ENCODE measurements around the gene EYS. TPM values are rescaled to one million over a fixed set of nuclear protein-coding genes. Genes with fewer than 3 reads are reported as not detected.

EYS gene
- total RNA-seq, 1 donor from 2014 or later: not detected

DNA sequence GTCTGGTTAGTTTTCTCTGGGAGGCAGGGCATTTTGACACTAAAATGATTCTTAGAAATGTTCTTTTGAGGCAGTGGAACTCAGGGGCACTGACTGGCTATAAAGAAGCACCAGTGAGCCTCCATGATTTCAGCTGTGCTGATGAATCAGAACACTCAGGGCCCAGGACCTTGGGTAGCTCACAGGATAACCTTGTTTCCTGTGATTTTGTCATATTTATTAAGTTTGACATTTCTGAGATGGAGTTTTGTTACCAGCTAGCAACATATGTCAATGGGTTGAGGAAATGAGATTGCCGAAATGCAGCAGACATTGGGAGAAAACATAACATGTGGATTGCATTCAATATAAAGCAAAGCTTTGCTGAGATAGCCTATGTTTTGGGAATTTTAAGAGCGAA lies 802.4 kb downstream of the EYS start:
- H3K4me1 ChIP-seq: no peaks in the 10 kb centered on the region
- no peaks in the 10 kb centered on the region for H3K36me3 ChIP-seq
- H3K4me3 ChIP-seq: no peak overlapping the region
- H3K27ac ChIP-seq: no peak overlapping the region
- no peak for DNase-seq (ENCODE audit: low spot score in 2 of 2)
- no peaks in the 10 kb centered on the region for H3K27me3 ChIP-seq
- intact Hi-C loops (cut with DNase I): no loop called here
- TF ChIP-seq, protein P1, sequence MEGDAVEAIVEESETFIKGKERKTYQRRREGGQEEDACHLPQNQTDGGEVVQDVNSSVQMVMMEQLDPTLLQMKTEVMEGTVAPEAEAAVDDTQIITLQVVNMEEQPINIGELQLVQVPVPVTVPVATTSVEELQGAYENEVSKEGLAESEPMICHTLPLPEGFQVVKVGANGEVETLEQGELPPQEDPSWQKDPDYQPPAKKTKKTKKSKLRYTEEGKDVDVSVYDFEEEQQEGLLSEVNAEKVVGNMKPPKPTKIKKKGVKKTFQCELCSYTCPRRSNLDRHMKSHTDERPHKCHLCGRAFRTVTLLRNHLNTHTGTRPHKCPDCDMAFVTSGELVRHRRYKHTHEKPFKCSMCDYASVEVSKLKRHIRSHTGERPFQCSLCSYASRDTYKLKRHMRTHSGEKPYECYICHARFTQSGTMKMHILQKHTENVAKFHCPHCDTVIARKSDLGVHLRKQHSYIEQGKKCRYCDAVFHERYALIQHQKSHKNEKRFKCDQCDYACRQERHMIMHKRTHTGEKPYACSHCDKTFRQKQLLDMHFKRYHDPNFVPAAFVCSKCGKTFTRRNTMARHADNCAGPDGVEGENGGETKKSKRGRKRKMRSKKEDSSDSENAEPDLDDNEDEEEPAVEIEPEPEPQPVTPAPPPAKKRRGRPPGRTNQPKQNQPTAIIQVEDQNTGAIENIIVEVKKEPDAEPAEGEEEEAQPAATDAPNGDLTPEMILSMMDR (IDR thresholded peaks at IDR 0.05): no peak
- no peaks in the 10 kb centered on the region for H3K9me3 ChIP-seq

DNA sequence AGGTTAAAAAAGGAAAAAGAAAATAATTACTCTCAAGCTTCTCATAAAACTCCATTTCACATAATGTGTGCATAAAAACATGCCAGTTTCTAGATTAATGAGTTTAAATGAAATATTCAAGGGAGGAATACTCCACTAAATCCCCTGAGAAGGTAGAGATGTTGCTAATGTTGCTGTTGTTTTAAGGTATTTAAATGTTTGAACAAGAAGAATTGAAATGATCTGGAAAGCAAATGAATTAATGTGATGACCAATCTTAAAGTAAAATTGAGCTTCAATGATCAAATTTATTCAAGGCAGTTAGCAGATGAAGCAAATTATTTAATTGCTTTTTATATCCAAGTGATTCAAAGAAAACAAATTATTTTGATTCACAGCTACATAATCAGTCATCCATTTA lies 804.4 kb downstream of the EYS start:
- intact Hi-C loops (cut with DNase I): no loop called here
- no peaks in the 10 kb centered on the region for H3K9me3 ChIP-seq
- no peaks in the 10 kb centered on the region for H3K27me3 ChIP-seq
- no peaks in the 10 kb centered on the region for H3K36me3 ChIP-seq
- no peaks in the 10 kb centered on the region for H3K4me1 ChIP-seq
- TF ChIP-seq, protein P1 (IDR thresholded peaks at IDR 0.05): no peak
- no peak for DNase-seq (ENCODE audit: low spot score in 2 of 2)
- H3K4me3 ChIP-seq: no peak overlapping the region
- no peak overlapping the region for H3K27ac ChIP-seq

DNA sequence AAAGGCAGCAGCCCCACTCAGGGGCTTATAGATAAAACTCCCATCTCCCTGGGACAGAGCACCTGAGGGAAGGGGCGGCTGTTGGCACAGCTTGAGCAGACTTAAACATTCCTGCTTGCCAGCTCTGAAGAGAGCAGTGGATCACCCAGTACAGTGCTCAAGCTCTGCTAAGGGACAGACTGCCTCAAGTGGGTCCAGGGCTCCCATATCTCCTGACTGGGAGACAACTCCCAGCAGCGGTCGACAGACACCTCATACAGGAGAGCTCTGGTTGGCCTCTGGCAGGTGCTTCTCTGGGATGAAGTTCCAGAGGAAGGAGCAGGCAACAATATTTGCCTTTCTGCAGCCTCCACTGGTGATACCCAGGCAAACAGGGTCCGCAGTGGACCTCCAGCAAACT lies 810.1 kb downstream of the EYS start:
- Histone ChIP-seq H3K4me1 (no peaks in the 10 kb centered on the region), H3K27ac (no peak overlapping the region), H3K4me3 (no peak overlapping the region), H3K36me3 (no peaks in the 10 kb centered on the region), H3K9me3 (no peaks in the 10 kb centered on the region), H3K27me3 (no peaks in the 10 kb centered on the region)
- intact Hi-C loops (cut with DNase I): no loop called here
- no peak for DNase-seq (ENCODE audit: low spot score in 2 of 2)
- TF ChIP-seq, protein P1 (IDR thresholded peaks at IDR 0.05): no peak

DNA sequence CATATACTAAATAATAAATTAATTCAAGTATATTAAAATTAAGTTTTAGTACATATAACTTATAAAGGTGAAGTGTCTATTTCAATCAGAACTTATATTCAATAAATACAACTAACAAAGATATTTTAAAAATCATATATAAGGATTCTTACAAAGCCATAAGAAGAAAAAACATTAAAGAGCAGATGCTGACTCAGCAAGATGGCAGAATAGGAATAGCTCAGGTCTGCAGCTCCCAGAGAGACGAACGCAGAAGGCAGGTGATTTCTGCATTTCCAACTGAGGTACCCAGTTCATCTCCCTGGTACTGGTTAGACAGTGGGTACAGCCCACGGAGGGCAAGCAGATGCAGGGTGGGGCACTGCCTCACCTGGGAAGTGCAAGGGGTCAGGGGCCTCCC lies 811.1 kb downstream of the EYS start:
- no peak for DNase-seq (ENCODE audit: low spot score in 2 of 2)

DNA sequence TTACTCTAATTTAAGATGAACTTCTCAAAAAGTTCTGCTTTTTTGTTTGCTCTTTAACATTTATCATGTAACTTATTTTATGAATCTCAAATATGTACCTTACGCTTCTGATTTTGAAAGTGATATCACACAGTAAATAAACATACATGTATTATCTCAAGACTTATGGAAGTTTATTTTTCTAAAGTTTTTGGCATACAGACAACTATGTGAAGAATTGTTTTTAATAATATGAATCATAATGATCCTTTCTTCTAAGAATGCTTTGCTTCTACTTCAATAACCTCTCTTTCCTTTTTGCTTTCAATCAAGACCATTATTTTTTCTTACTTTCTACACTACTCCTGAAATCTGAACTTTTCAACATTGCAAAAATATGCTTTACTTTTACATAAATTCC lies 816.4 kb downstream of the EYS start:
- H3K9me3 ChIP-seq: no peaks in the 10 kb centered on the region
- no peaks in the 10 kb centered on the region for H3K4me1 ChIP-seq
- no peak overlapping the region for H3K4me3 ChIP-seq
- H3K27ac ChIP-seq: no peak overlapping the region
- intact Hi-C loops (cut with DNase I): no loop called here
- H3K36me3 ChIP-seq: no peaks in the 10 kb centered on the region
- no peaks in the 10 kb centered on the region for H3K27me3 ChIP-seq
- no peak for DNase-seq (ENCODE audit: low spot score in 2 of 2)
- TF ChIP-seq, protein P1 (IDR thresholded peaks at IDR 0.05): no peak

More for the DNA sequence above, 811.1 kb downstream of the EYS start:
- H3K4me1 ChIP-seq: no peaks in the 10 kb centered on the region
- no peaks in the 10 kb centered on the region for H3K27me3 ChIP-seq
- H3K36me3 ChIP-seq: no peaks in the 10 kb centered on the region
- H3K4me3 ChIP-seq: no peak overlapping the region
- no peak overlapping the region for H3K27ac ChIP-seq
- TF ChIP-seq, protein P1 (IDR thresholded peaks at IDR 0.05): no peak
- H3K9me3 ChIP-seq: no peaks in the 10 kb centered on the region
- intact Hi-C loops (cut with DNase I): no loop called here

DNA sequence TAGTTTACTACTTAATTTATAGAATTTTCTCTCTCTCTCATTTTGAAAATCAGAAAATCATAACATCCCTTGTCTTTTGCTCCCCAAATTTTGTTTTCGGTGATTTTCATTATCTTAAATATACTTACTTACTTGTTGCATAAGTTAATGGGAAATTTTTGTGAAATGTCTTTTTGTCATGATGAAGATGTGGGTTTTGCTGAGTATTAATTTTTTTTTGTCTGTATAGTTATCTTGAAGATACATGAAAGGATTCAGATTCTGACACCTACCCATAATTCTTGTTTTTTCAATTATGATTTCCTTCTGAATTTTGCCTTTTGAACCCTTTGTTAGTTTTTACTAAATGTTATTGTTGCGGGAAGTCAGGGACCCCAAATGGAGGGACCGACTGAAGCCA lies 817.9 kb downstream of the EYS start:
- no peaks in the 10 kb centered on the region for H3K9me3 ChIP-seq
- no peak for DNase-seq (ENCODE audit: low spot score in 2 of 2)
- intact Hi-C loops (cut with DNase I): no loop called here
- H3K36me3 ChIP-seq: no peaks in the 10 kb centered on the region
- no peaks in the 10 kb centered on the region for H3K4me1 ChIP-seq
- H3K4me3 ChIP-seq: no peak overlapping the region
- H3K27ac ChIP-seq: no peak overlapping the region
- TF ChIP-seq, protein P1 (IDR thresholded peaks at IDR 0.05): no peak
- no peaks in the 10 kb centered on the region for H3K27me3 ChIP-seq

All from ascending aorta (tissue), 2 donors.